ENCODE data around the gene CYB561D2. TPM values are rescaled to one million over a fixed set of nuclear protein-coding genes. Genes with fewer than 3 reads are reported as not detected.
A peak's percentile ranks its signal among the peaks of the same experiment; 100 is the strongest.

Gene CYB561D2
- total and polyA plus RNA-seq, 9 of the 15 experiments (the other 6 are each of a cell fraction or from before 2014, with no cell fraction given): 4.2 to 16.6 (median 9.4) TPM

GRCh38 chr3:50358911-50359759, 8.5 kb downstream of the CYB561D2 start, which contains the start of gene TMEM115 (continued):
- TF ChIP-seq ZMIZ1 (IDR thresholded peaks at IDR 0.05; ENCODE audit: low read depth in 2 of 2, low read length in 2 of 2) (peak in 1 of 2 experiments; percentile 61; a peak in 1 of 4 replicates), HDAC3 (IDR thresholded peaks at IDR 0.05; ENCODE audit: borderline replicate concordance, partially characterized antibody) (no peak), SIX5 (IDR thresholded peaks at IDR 0.05; ENCODE audit: borderline replicate concordance in 1 of 2, insufficient read depth in 1 of 2, low read depth in 1 of 2, low read length in 2 of 2) (peak; percentile 99), ZNF146 (CRISPR knock-in tag; IDR thresholded peaks at IDR 0.05; ENCODE audit: unreplicated experiment) (no peak), ZNF316 (IDR thresholded peaks at IDR 0.05) (no peak), YY1 (IDR thresholded peaks at IDR 0.05; ENCODE audit: borderline replicate concordance in 1 of 3, control insufficient read depth in 1 of 3, extremely low read depth in 1 of 3, insufficient read depth in 3 of 3, insufficient read length in 1 of 3, insufficient replicate concordance in 2 of 3, low read depth in 1 of 3, low read length in 2 of 3) (peak in 1 of 3 experiments; percentile 71), FOXA1 (IDR thresholded peaks at IDR 0.05; ENCODE audit: borderline replicate concordance) (no peak), PTTG1 (tag; IDR thresholded peaks at IDR 0.05; ENCODE audit: low read depth) (no peak), SMARCC2 (IDR thresholded peaks at IDR 0.05; ENCODE audit: low read depth) (no peak), CHD1 (IDR thresholded peaks at IDR 0.05; ENCODE audit: low read length) (no peak), ZBTB9 (CRISPR knock-in tag; IDR thresholded peaks at IDR 0.05) (peak; percentile 64)
- TF ChIP-seq, protein P1, sequence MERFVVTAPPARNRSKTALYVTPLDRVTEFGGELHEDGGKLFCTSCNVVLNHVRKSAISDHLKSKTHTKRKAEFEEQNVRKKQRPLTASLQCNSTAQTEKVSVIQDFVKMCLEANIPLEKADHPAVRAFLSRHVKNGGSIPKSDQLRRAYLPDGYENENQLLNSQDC (CRISPR knock-in tag; IDR thresholded peaks at IDR 0.05): no peak
